ENCODE results near the gene MPPED1. TPM values are rescaled to one million over a fixed set of nuclear protein-coding genes. Genes with fewer than 3 reads are reported as not detected.

MPPED1 gene
- total RNA-seq, 1 experiment from 2014 or later, result not detected

- CTCF ChIA-PET, result no interaction called here
- H3K27ac ChIP-seq, result no peak overlapping the region
- no TSS peak for BruUV-seq (replicated peaks)
These were observed 144.0 kb downstream of the MPPED1 start for GRCh38 chr22:43555561-43556515.

More at GRCh38 chr22:43555561-43556515, 144.0 kb downstream of the MPPED1 start:
- H4K20me1 ChIP-seq (ENCODE audit: insufficient read depth), result no peaks in the 10 kb centered on the region
- POLR2A ChIA-PET (ENCODE audit: unreplicated experiment), result no interaction called here
- DNase-seq, result no peak
- H3K4me2 ChIP-seq, result no peak overlapping the region
- no peaks in the 10 kb centered on the region for H3K36me3 ChIP-seq (ENCODE audit: low read depth)
- no peaks in the 10 kb centered on the region for H3F3A ChIP-seq (ENCODE audit: insufficient read depth, low read depth)
- no peaks in the 10 kb centered on the region for H3K9me2 ChIP-seq (ENCODE audit: insufficient read depth)
- H3K4me3 ChIP-seq, result no peak overlapping the region
- intact Hi-C loops (cut with micrococcal nuclease; ENCODE audit: unreplicated experiment), result no loop called here
- no peaks in the 10 kb centered on the region for H3K4me1 ChIP-seq (replicated peaks; ENCODE audit: insufficient read depth)
- no peak overlapping the region for H2AFZ ChIP-seq
- TF ChIP-seq CTCF (conservative IDR thresholded peaks at IDR 0.05) (no peak), EZH2 (IDR thresholded peaks at IDR 0.05; ENCODE audit: low read depth) (no peak)
- H3K9me3 ChIP-seq (ENCODE audit: insufficient read depth, low read depth), result no peaks in the 10 kb centered on the region
- H3K79me2 ChIP-seq (ENCODE audit: low read depth), result no peaks in the 10 kb centered on the region
- peaks cover 82% of the 10 kb centered on the region for H3K27me3 ChIP-seq (ENCODE audit: insufficient read depth, low read depth)

Other genes starting within 250 kb of the MPPED1 start
- 97.0 and 113 TPM in 2 replicates for gene TTLL12, start 224.9 kb upstream of the MPPED1 start, total RNA-seq (2021)
- not detected in 2 replicates for gene SCUBE1, start 68.6 kb upstream of the MPPED1 start, total RNA-seq (2021)